A549 (cell line): ENCODE data around the gene ANKFN1. TPM values are rescaled to one million over a fixed set of nuclear protein-coding genes. Genes with fewer than 3 reads are reported as not detected.

Experiments used
- ATAC-seq, 2 experiments: fragments of 200-7000 bp in 1 of 2; fragments of >200 bp in 1 of 2; cut with Nextera tagmentation in 1 of 2; cut with Tn5 transposase in 1 of 2; 3 replicates each; pipeline versions ENCODE4 v1.8.0 to v1.9.1; 2018 to 2020; ENCODE audit warnings: mild to moderate bottlenecking in 1 of 2, moderate library complexity in 1 of 2
- CTCF ChIA-PET: fragments of 300-600 bp; sonication (Branson Sonifier 250); formaldehyde crosslinking; extraction: SDS; loops from one replicate; lab custom pipeline; 2021; ENCODE audit warnings: antibody characterized with exemption, inconsistent platforms; lab: Yijun Ruan, JAX
- POLR2A ChIA-PET: fragments of 350-600 bp; formaldehyde crosslinking; extraction: SDS; loops from one replicate; lab custom pipeline; 2021; ENCODE audit warnings: antibody characterized with exemption, inconsistent platforms; lab: Yijun Ruan, JAX
- DNase-seq, 2 experiments: peaks; one replicate each; pipeline versions ENCODE4 v3.0.0 to v3.0.0-alpha.2; 2011 to 2016; ENCODE audit warnings: low read depth in 1 of 2, low spot score in 1 of 2
- FAIRE-seq: peaks from 2 replicates; lab custom pipeline; 2011; peaks lifted over from hg19 to GRCh38; lab: Jason Lieb, UNC
- H3K27ac ChIP-seq, 2 experiments: fragments of >200 bp; sonication (Bioruptor Twin); formaldehyde crosslinking; 3 replicates each; pipeline ENCODE4 v1.5.1; 2016 to 2017
- H3K4me1 ChIP-seq: fragments of >200 bp; sonication (Bioruptor Twin); formaldehyde crosslinking; 3 replicates; pipeline ENCODE4 v1.6.1; 2016
- H3K4me2 ChIP-seq: fragments of >200 bp; sonication (Bioruptor Twin); formaldehyde crosslinking; 3 replicates; pipeline ENCODE4 v1.6.1; 2016
- H3K4me3 ChIP-seq: fragments of >200 bp; sonication (Bioruptor Twin); formaldehyde crosslinking; 3 replicates; pipeline ENCODE4 v1.5.1; 2016
- H3K9me3 ChIP-seq: fragments of >200 bp; sonication (Bioruptor Twin); formaldehyde crosslinking; 3 replicates; pipeline ENCODE4 v1.6.1; 2016
- BCL3 ChIP-seq: fragments of >200 bp; sonication (Bioruptor Twin); formaldehyde crosslinking; IDR thresholded peaks from 3 replicates; pipeline ENCODE4 v1.6.1; 2016
- CHD4 ChIP-seq: fragments of 200-600 bp; sonication (generic); IDR thresholded peaks from 2 replicates; pipeline ENCODE4 v1.6.1; 2016; ENCODE audit warnings: antibody characterized with exemption, mild to moderate bottlenecking, borderline replicate concordance
- E2F6 ChIP-seq: IDR thresholded peaks from 2 replicates; pipeline ENCODE4 v1.6.1; 2012; ENCODE audit warnings: low read depth, borderline replicate concordance
- GATA3 ChIP-seq: IDR thresholded peaks from 2 replicates; pipeline ENCODE4 v1.6.1; 2012; ENCODE audit warnings: borderline replicate concordance
- HES2 ChIP-seq: fragments of >200 bp; sonication (Bioruptor Twin); formaldehyde crosslinking; IDR thresholded peaks from 2 replicates; pipeline ENCODE4 v1.6.1; 2016
- HOXB5 ChIP-seq: fragments of 250-450 bp; sonication (Bioruptor Pico); IDR thresholded peaks from 2 replicates; pipeline ENCODE4 v1.5.0; 2020; ENCODE audit warnings: mild to moderate bottlenecking, moderate library complexity
- MAFK ChIP-seq: fragments of 450-650 bp; IDR thresholded peaks from 2 replicates; pipeline ENCODE4 v1.6.1; 2014; ENCODE audit not compliant: partially characterized antibody
- MAZ ChIP-seq: fragments of 150-350 bp; IDR thresholded peaks from 2 replicates; pipeline ENCODE4 v1.6.1; 2014; ENCODE audit warnings: antibody characterized with exemption, low read depth, low read length, borderline replicate concordance
- MYC ChIP-seq: IDR thresholded peaks from 2 replicates; pipeline ENCODE4 v1.6.1; 2012; ENCODE audit warnings: mild to moderate bottlenecking, inconsistent platforms, low read length, improper control_type of control experiment, borderline replicate concordance
- NPAS2 ChIP-seq: fragments of 250-450 bp; sonication (Bioruptor Pico); IDR thresholded peaks from 2 replicates; pipeline ENCODE4 v1.8.0; 2022; ENCODE audit warnings: mild to moderate bottlenecking, moderate library complexity, borderline replicate concordance
- POLR2AphosphoS2 ChIP-seq: conservative IDR thresholded peaks from 2 replicates; pipeline ENCODE4 v1.6.1; 2012; ENCODE audit warnings: low read length, improper control_type of control experiment, inconsistent platforms
- RCOR1 ChIP-seq: fragments of 150-350 bp; IDR thresholded peaks from 2 replicates; pipeline ENCODE4 v1.6.1; 2014; ENCODE audit warnings: antibody characterized with exemption, low read length, low read depth
- RFX5 ChIP-seq: fragments of 450-650 bp; IDR thresholded peaks from 2 replicates; pipeline ENCODE4 v1.7.1; 2014; ENCODE audit warnings: antibody characterized with exemption, mild to moderate bottlenecking, moderate library complexity
- TP53 ChIP-seq: fragments of 250-450 bp; sonication (Bioruptor Pico); IDR thresholded peaks from 2 replicates; pipeline ENCODE4 v1.5.0; 2021; ENCODE audit warnings: mild to moderate bottlenecking, moderate library complexity
- ZC3H11A ChIP-seq: fragments of 450-650 bp; IDR thresholded peaks from 2 replicates; pipeline ENCODE4 v1.6.1; 2014; ENCODE audit warnings: antibody characterized with exemption, mild to moderate bottlenecking
- ZFP36 ChIP-seq: fragments of 450-650 bp; IDR thresholded peaks from 2 replicates; pipeline ENCODE4 v1.6.1; 2014; ENCODE audit warnings: borderline replicate concordance; ENCODE audit not compliant: partially characterized antibody
- ZNF302 ChIP-seq: fragments of 250-450 bp; sonication (Bioruptor Pico); IDR thresholded peaks from 2 replicates; pipeline ENCODE4 v1.9.0; 2021; ENCODE audit warnings: inconsistent platforms, mild to moderate bottlenecking, moderate library complexity
- ZSCAN20 ChIP-seq: fragments of 250-450 bp; sonication (Bioruptor Pico); IDR thresholded peaks from 2 replicates; pipeline ENCODE4 v1.8.0; 2022; ENCODE audit warnings: mild to moderate bottlenecking, moderate library complexity
- WGBS: methylation state at CpG from one replicate; pipeline ENCODE4 v1.1.6; 2017; ENCODE audit errors: missing lambda C conversion rate; 5-methylcytosine and 5-hydroxymethylcytosine counted together
- polyA plus RNA-seq, 4 experiments: library from polyadenylated mRNA; depleted of rRNA in 3 of 4; stranded (reverse); fragments of >200 nt; fragmentation: RNase III in 1 of 4; extraction: RNeasy Plus Mini Kit Qiagen cat#74134 plus additional on column Dnase treatment in 1 of 4; gene quantifications; 2 replicates in 3 of 4; 3 replicates in 1 of 4; pipeline ENCODE4 v1.2.3, GENCODE V29; 2011 to 2017

ANKFN1 gene
- polyA plus RNA-seq, 2 of the 4 experiments (the other 2 are of a cell fraction) = 0.37 TPM; not detected in 1

- FAIRE-seq = no peak
- Histone ChIP-seq H3K27ac (no peak overlapping the region), H3K4me2 (no peak overlapping the region), H3K9me3 (no peaks in the 10 kb centered on the region), H3K4me1 (no peaks in the 10 kb centered on the region), H3K4me3 (no peak overlapping the region)
- no peak for TF ChIP-seq MYC
- TF ChIP-seq E2F6 = no peak
- TF ChIP-seq MAFK = no peak
- no peak for ATAC-seq
- ChIA-PET CTCF (interaction anchor here (0.6 to 2.6 kb wide), 6 partner anchors 10 to 964 kb away, joined by 3 to 14 read pairs (median 4); no protein-coding TSS in a partner anchor), POLR2A (no interaction called here)
- WGBS = 7% methylated on average over 2 of the region's 2 CpGs
- no peak for DNase-seq
Observed at GRCh38 chr17:56489980-56490379, 336.7 kb downstream of the ANKFN1 start.

GRCh38 chr17:56495556-56495955 lies 342.3 kb downstream of the ANKFN1 start:
- Histone ChIP-seq H3K4me2 (no peak overlapping the region), H3K27ac (no peak overlapping the region), H3K4me3 (no peak overlapping the region), H3K9me3 (no peaks in the 10 kb centered on the region), H3K4me1 (no peaks in the 10 kb centered on the region)
- no peak for TF ChIP-seq CHD4
- no peak for TF ChIP-seq RCOR1
- TF ChIP-seq ZC3H11A = no peak
- no peak for TF ChIP-seq MAFK
- TF ChIP-seq HES2 = no peak
- no peak for TF ChIP-seq ZFP36
- no peak for TF ChIP-seq BCL3
- no peak for TF ChIP-seq ZNF302 (CRISPR knock-in tag)
- no peak for TF ChIP-seq POLR2AphosphoS2
- no peak for TF ChIP-seq TP53 (CRISPR knock-in tag)
- TF ChIP-seq NPAS2 (CRISPR knock-in tag) = no peak
- no peak for TF ChIP-seq HOXB5 (CRISPR knock-in tag)
- TF ChIP-seq RFX5 = no peak
- TF ChIP-seq MAZ = no peak
- TF ChIP-seq ZSCAN20 (CRISPR knock-in tag) = no peak
- TF ChIP-seq GATA3 = no peak
- POLR2A ChIA-PET = no interaction called here
- 12% methylated on average over 3 of the region's 3 CpGs for WGBS
- DNase-seq (no peak), FAIRE-seq (no peak), ATAC-seq (no peak)
- CTCF ChIA-PET = interaction anchor here (0.7 to 7.6 kb wide), 5 partner anchors 8 to 232 kb away, joined by 3 to 61 read pairs (median 3); no protein-coding TSS in a partner anchor

GRCh38 chr17:56497132-56497531 lies 343.9 kb downstream of the ANKFN1 start:
- FAIRE-seq = no peak
- Histone ChIP-seq H3K4me1 (no peaks in the 10 kb centered on the region), H3K4me2 (no peak overlapping the region), H3K9me3 (no peaks in the 10 kb centered on the region), H3K4me3 (no peak overlapping the region), H3K27ac (no peak overlapping the region)
- 22% methylated on average over 2 of the region's 2 CpGs for WGBS
- no peak for ATAC-seq
- ChIA-PET CTCF (interaction anchor here (0.5 to 7.6 kb wide), 5 partner anchors 9 to 379 kb away, joined by 3 to 61 read pairs (median 3); no protein-coding TSS in a partner anchor), POLR2A (no interaction called here)
- TF ChIP-seq BCL3 = no peak
- no peak for DNase-seq
